ENCODE measurements around the gene DHH. TPM values are rescaled to one million over a fixed set of nuclear protein-coding genes. Genes with fewer than 3 reads are reported as not detected.

The DHH gene
- polyA plus RNA-seq, 1 of the 3 experiments (the other 2 are of a cell fraction): 0.13 TPM

DNA sequence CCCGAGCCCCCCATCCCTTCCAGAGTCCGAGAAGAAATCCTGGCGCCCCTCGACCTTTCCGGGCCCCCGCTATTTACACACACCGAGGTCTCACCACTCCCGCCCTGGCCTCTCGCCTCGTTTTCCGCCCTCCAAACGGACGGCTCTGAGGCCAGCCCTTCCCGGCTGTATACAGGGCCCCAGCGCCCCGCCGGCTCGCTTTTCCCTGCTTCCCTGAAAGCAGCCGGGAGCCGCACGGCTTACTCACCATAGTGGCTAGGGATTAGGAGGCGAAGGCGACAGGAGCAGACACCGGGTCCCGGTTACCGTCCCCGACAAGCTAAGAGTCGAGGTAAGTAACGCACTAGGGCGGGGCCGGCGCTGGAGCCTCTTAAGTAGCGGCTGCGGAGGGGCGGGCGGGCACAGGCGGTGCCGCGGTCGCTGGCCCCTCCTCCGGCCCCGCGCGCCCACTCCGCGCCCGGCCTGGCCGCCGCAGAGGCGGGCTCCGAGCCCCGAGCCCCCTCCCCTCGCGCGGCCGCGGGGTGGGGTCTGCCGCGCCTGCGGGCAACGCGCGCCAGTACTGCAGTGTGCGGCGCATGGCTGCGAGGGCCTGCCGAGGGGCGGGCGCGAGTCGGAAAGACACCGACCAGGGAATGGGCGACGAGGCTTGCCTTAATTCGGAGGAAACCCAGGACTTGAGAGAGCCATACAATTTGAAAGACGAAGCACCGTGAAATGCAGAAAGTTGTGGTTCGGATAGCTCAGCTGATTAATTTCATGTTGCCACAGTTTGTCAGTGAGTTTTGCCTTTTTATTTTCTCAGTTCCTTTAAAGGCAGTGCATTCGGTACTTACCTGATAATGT, 36.7 kb upstream of the DHH start, which contains the start of gene TUBA1B (continued):
- TF ChIP-seq RAD21 (IDR thresholded peaks at IDR 0.05; ENCODE audit: low read length) (0 out of 2 replicates have a peak, but pooled peaks have one; percentile 2), JUND (IDR thresholded peaks at IDR 0.05) (no peak; the same call in 1 of the 2 replicates), SMC3 (IDR thresholded peaks at IDR 0.05; ENCODE audit: low read depth, low read length) (no peak)
- TF ChIP-seq, protein P1, sequence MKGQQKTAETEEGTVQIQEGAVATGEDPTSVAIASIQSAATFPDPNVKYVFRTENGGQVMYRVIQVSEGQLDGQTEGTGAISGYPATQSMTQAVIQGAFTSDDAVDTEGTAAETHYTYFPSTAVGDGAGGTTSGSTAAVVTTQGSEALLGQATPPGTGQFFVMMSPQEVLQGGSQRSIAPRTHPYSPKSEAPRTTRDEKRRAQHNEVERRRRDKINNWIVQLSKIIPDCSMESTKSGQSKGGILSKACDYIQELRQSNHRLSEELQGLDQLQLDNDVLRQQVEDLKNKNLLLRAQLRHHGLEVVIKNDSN (IDR thresholded peaks at IDR 0.05; ENCODE audit: borderline replicate concordance, low read depth): no peak
- TF ChIP-seq, protein P2, sequence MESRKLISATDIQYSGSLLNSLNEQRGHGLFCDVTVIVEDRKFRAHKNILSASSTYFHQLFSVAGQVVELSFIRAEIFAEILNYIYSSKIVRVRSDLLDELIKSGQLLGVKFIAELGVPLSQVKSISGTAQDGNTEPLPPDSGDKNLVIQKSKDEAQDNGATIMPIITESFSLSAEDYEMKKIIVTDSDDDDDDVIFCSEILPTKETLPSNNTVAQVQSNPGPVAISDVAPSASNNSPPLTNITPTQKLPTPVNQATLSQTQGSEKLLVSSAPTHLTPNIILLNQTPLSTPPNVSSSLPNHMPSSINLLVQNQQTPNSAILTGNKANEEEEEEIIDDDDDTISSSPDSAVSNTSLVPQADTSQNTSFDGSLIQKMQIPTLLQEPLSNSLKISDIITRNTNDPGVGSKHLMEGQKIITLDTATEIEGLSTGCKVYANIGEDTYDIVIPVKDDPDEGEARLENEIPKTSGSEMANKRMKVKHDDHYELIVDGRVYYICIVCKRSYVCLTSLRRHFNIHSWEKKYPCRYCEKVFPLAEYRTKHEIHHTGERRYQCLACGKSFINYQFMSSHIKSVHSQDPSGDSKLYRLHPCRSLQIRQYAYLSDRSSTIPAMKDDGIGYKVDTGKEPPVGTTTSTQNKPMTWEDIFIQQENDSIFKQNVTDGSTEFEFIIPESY (IDR thresholded peaks at IDR 0.05; ENCODE audit: borderline replicate concordance, low read depth): no peak
- TF ChIP-seq, protein P3, sequence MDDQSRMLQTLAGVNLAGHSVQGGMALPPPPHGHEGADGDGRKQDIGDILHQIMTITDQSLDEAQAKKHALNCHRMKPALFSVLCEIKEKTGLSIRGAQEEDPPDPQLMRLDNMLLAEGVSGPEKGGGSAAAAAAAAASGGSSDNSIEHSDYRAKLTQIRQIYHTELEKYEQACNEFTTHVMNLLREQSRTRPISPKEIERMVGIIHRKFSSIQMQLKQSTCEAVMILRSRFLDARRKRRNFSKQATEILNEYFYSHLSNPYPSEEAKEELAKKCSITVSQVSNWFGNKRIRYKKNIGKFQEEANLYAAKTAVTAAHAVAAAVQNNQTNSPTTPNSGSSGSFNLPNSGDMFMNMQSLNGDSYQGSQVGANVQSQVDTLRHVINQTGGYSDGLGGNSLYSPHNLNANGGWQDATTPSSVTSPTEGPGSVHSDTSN (IDR thresholded peaks at IDR 0.05): peak; percentile 36; the same call in 1 of the 2 replicates
- TF ChIP-seq, protein P4, sequence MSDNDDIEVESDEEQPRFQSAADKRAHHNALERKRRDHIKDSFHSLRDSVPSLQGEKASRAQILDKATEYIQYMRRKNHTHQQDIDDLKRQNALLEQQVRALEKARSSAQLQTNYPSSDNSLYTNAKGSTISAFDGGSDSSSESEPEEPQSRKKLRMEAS (IDR thresholded peaks at IDR 0.05; ENCODE audit: low read depth): peak; percentile 93

DNA sequence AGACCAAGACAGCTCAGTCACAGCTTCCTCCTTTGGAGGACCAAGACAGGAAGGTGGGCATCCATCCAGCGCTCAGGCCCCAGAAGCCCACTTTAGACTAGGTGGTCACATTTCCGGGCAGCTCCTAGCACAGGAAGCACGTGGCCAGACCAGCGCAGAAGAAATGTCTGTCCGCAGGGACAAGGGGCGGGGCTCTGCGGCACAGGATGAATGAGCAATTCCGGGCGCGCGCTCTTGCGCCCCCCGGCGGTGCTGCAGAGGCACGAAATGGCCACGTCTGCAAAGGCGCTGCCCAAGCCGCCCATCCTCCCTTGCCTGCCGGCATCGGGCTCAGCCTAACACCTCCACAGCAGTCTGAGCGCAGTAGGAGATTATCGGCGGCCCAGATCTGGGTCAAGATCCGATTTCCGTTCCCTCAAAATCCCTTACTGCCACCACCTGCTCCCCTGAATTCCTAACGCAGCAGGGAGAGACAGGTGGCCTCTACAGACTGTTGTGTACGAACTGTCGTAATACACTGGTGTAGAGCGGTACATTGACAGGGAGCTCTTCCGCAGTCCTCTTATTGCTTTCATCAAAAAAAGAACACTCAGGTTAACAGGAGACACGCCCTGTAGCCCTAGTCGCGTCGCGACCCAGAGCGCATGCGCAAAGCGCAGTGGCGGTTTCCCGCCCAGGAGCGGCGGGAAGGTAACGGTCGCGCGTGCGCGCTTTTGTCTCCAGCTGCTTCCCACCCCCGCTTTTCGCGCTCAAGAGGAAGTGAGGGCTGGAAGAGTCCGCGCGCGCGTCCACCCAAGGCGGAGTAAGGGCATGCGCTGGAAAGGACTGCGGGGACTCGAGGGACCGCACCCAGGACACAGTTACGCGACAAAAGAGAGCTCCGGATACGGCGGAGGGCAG, 35.8 kb upstream of the DHH start:
- no peaks in the 10 kb centered on the region for H3K9me2 ChIP-seq
- peak overlapping the region; percentile 94 to 97 for H3K27ac ChIP-seq (ENCODE audit: low read depth in 2 of 2, low read length in 1 of 2)
- DNase-seq: peak; percentile 88
- ChIA-PET CTCF (interaction anchor here (0.6 to 7.3 kb wide), 46 partner anchors 8 to 578 kb away, joined by 3 to 69 read pairs (median 4); partner anchors contain the start of genes C1QL4, DHH, KMT2D and LMBR1L), POLR2A (interaction anchor here (0.5 to 4.8 kb wide), 44 partner anchors 8 to 507 kb away, joined by 3 to 97 read pairs (median 4); partner anchors contain the start of genes ARF3, DHH, DNAJC22 and KMT2D)
- H3K36me3 ChIP-seq (replicated peaks in 1 of 2; ENCODE audit: control insufficient read depth in 1 of 2, insufficient read depth in 2 of 2, low read length in 1 of 2): peaks cover 25 to 30% of the 10 kb centered on the region in 2 experiments
- under 1% methylated on average over 32 of the region's 66 CpGs for WGBS (ENCODE audit: low lambda C conversion rate)
- H3F3A ChIP-seq (replicated peaks; ENCODE audit: insufficient read depth): peaks cover 61% of the 10 kb centered on the region
- H3K4me2 ChIP-seq: peak overlapping the region; percentile 96
- H3K27me3 ChIP-seq (ENCODE audit: insufficient read depth): no peaks in the 10 kb centered on the region
- H2AFZ ChIP-seq (ENCODE audit: low read depth): no peak overlapping the region
- H3K4me3 ChIP-seq (ENCODE audit: low read depth in 2 of 2, low read length in 1 of 2): peak overlapping the region; percentile 77 to 99
- peak overlapping the region; percentile 100 for H3K9ac ChIP-seq
- H4K20me1 ChIP-seq (ENCODE audit: insufficient read depth): peaks cover 42% of the 10 kb centered on the region
- no peaks in the 10 kb centered on the region for H3K9me3 ChIP-seq
- peaks cover 59% of the 10 kb centered on the region for H3K79me2 ChIP-seq (ENCODE audit: insufficient read depth)
- peaks cover 10 to 15% of the 10 kb centered on the region in 2 experiments; a peak in 3 of 4 replicates for H3K4me1 ChIP-seq (ENCODE audit: control insufficient read depth in 1 of 2, insufficient read depth in 2 of 2, low read depth in 1 of 2, low read length in 1 of 2)
- TF ChIP-seq CHD2 (IDR thresholded peaks at IDR 0.05; ENCODE audit: low read length, partially characterized antibody): peak; percentile 85
- no peak for TF ChIP-seq NFIC (IDR thresholded peaks at IDR 0.05; ENCODE audit: borderline replicate concordance)
- peak; percentile 84 for TF ChIP-seq NRF1 (IDR thresholded peaks at IDR 0.05; ENCODE audit: low read depth, low read length)
- peak; percentile 99 for TF ChIP-seq MXI1 (IDR thresholded peaks at IDR 0.05; ENCODE audit: low read depth, low read length)
- TF ChIP-seq SMC3 (IDR thresholded peaks at IDR 0.05; ENCODE audit: low read depth, low read length): peak; percentile 64
- TF ChIP-seq GATA2 (CRISPR knock-in tag; IDR thresholded peaks at IDR 0.05): no peak
- peak; percentile 37; the same call in 1 of the 2 replicates for TF ChIP-seq FOXM1 (IDR thresholded peaks at IDR 0.05; ENCODE audit: low read depth)
- TF ChIP-seq, protein P2 (IDR thresholded peaks at IDR 0.05; ENCODE audit: borderline replicate concordance, low read depth): no peak
- peak; percentile 19; the same call in 1 of the 2 replicates for TF ChIP-seq FOSL2 (IDR thresholded peaks at IDR 0.05; ENCODE audit: borderline replicate concordance, low read depth)
- TF ChIP-seq RAD21 (IDR thresholded peaks at IDR 0.05; ENCODE audit: low read length): peak; percentile 44
- TF ChIP-seq TCF12 (IDR thresholded peaks at IDR 0.05): no peak
- peak; percentile 66 for TF ChIP-seq ELF1 (IDR thresholded peaks at IDR 0.05)
- no peak for TF ChIP-seq TEAD4 (IDR thresholded peaks at IDR 0.05; ENCODE audit: borderline replicate concordance, insufficient read depth)
- TF ChIP-seq FOXJ3 (CRISPR knock-in tag; IDR thresholded peaks at IDR 0.05): no peak
- TF ChIP-seq EP300 (IDR thresholded peaks at IDR 0.05; ENCODE audit: borderline replicate concordance in 1 of 2, low read depth in 1 of 2, low read length in 1 of 2): peak in 1 of 2 experiments; percentile 29; a peak in 1 of 4 replicates
- no peak for TF ChIP-seq RFX5 (IDR thresholded peaks at IDR 0.05; ENCODE audit: low read length)
- no peak for TF ChIP-seq RCOR1 (IDR thresholded peaks at IDR 0.05; ENCODE audit: low read length)

All from SK-N-SH (cell line).